Retinal pigment epithelial cell (primary cell): Measurements from ENCODE around the gene LTF.

ENCODE experiments used
- DNase-seq: peaks from one replicate; pipeline ENCODE4 v3.0.0-alpha.2; 2010; ENCODE audit warnings: low read depth
- H3K4me3 ChIP-seq: 2 replicates; pipeline ENCODE4 v1.5.1; 2011; ENCODE audit warnings: mild to moderate bottlenecking, low read length, control low read depth, moderate library complexity
- CTCF ChIP-seq: conservative IDR thresholded peaks from 2 replicates; pipeline ENCODE4 v1.5.1; 2011; ENCODE audit warnings: low read depth, low read length, control low read depth, inconsistent platforms

The LTF gene

DNA sequence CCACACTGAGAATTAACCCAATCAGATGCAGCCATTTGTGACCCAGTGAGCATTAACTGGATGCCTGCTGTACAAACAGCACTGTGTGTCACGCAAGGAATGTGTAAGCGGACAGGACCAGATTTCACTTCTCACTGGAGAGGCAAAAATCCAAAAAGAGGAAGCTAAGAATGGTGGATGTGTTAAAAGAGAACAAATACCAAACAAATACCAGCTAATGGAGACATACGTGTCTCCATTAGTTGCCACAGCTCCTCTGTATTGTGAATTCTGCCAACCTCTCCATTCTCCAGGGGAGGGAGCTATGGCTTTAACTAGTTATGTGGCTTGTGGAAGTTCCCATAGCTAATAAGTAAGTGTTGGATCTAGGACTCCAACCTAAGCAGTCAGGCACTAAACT is 2.6 kb downstream of the LTF start:
- DNase-seq = no peak
- peak; percentile 29 for TF ChIP-seq CTCF
- no peak overlapping the region for H3K4me3 ChIP-seq

- no peak for DNase-seq
- no peak overlapping the region for H3K4me3 ChIP-seq
- no peak for TF ChIP-seq CTCF
Observed at GRCh38 chr3:46460051-46460450, 4.7 kb downstream of the LTF start.

GRCh38 chr3:46456118-46456517 is 8.6 kb downstream of the LTF start:
- no peak for TF ChIP-seq CTCF
- DNase-seq = no peak
- H3K4me3 ChIP-seq = no peak overlapping the region

- no peak for DNase-seq
- no peak overlapping the region for H3K4me3 ChIP-seq
- no peak for TF ChIP-seq CTCF
Observed at GRCh38 chr3:46455231-46456115, 9.2 kb downstream of the LTF start.

DNA sequence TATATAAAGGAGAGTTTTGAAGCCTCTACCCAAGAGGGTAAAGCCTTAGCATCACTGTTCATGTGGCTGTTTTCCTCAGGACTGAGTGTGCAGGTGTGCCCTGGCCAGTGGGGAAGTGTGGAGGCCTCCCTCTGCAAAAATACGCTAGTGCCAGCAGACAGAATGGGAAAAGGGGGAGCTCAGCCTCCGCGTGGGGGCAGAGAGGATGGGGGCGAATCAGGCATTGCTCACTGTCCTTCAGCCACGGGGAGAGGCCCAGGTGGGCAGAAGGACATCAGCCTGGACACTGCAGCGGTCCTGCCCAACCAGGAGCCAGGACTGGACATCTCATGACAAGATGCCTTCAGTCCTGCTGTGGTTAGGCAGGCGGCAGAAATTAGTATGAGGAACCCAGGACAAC is 10.1 kb downstream of the LTF start:
- DNase-seq = no peak
- H3K4me3 ChIP-seq = no peak overlapping the region
- no peak for TF ChIP-seq CTCF

- DNase-seq = no peak
- no peak overlapping the region for H3K4me3 ChIP-seq
- no peak for TF ChIP-seq CTCF
Observed at GRCh38 chr3:46454209-46454595, 10.5 kb downstream of the LTF start.

DNA sequence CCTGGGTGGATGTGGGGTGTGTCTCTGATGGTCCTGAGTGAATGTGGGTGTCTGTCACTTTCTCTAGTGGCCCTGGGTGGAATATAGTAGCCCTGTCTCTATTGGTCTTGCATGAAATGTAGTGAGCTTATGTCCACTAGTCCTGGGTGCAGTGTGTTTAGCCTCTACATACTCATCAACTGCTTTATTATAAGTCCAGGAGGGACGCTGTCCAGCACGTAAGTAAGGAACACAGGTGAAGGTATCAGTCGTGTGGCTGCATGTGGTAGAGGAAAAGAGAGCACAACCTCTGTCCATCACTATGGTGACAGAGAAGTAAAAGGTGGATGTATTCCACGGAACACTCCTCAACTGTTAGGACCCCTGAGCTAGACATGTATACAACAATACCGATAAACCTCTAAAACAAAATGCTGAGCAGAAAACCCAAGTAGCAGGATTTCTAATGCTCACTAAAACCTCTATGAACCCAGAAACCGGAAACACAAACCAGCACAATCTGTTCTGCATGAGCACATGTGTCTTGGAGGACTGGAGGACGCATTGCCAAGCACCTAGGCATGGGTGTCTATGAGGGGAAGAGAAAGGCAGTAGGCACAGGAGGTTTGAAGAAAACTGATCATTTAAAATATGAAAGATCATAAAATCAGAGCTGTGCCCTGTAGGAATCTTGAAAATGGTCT is 11.0 kb downstream of the LTF start:
- no peak overlapping the region for H3K4me3 ChIP-seq
- TF ChIP-seq CTCF = no peak
- DNase-seq = no peak
